GM13976 (cell line): ENCODE results near the gene KPNB1.
"Not testable (repeated sequence)": the region's sequence is repeated elsewhere in the genome, so short reads cannot be mapped to it uniquely, and the experiment has no call there.

ENCODE experiments used
- DNase-seq: peaks from one replicate; pipeline ENCODE4 v3.0.0; 2012; ENCODE audit warnings: low spot score
- CTCF ChIP-seq: IDR thresholded peaks from 2 replicates; pipeline ENCODE4 v1.5.1; 2012; ENCODE audit warnings: borderline replicate concordance, mild to moderate bottlenecking; ENCODE audit not compliant: insufficient read depth; ENCODE audit errors: extremely low read depth, missing control alignments, control extremely low read depth
- in situ Hi-C: fragments of 300-500 bp; cut with MboI; formaldehyde crosslinking; loops from one replicate; pipeline ENCODE4 v1.12.0; 2022; ENCODE audit warnings: low sequenced_read_pairs, mixed read lengths, inconsistent platforms; ENCODE audit not compliant: unreplicated experiment

The KPNB1 gene

DNA sequence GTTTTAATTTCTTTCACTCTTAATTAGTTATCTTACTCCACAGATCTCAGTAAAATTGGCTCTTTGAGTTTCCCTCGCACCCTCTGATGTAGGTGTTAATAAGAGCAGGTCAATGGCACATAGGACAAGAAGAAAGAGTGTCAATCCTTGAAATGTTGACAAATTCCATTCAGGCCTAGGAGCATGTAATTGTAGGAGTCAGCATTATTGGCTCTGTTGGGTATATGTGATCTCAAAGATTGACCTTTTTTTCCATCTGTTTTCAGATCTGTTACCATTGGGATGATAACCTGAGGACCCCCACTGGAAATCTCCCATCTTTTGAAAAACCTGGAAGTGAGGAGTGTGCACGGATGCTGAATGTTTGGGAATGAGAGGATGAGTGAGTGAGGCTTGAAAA is 32.4 kb downstream of the KPNB1 start:
- DNase-seq = no peak
- in situ Hi-C loops = no loop called here
- TF ChIP-seq CTCF = no peak

DNA sequence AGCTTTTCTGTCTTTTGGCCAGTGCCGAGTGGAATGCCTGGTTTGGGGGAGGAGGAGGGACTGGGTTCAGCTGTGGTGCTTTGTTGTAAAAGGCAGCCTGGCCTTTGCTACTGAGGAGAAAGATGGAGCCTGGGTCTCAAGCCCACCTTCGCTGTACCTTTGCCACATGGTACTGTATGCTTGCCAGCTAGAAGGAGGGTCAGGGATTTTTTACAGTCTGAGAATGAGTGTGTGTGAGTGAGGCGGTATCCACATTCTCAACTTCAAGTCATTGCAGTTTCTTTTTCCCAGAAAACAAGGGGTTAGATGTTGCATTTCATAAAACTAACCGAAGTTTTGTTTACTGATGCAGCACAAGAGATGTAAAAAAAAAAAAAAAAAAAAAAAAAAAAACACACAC is 33.0 kb downstream of the KPNB1 start:
- in situ Hi-C loops, DNase-seq: not testable (repeated sequence)

DNA sequence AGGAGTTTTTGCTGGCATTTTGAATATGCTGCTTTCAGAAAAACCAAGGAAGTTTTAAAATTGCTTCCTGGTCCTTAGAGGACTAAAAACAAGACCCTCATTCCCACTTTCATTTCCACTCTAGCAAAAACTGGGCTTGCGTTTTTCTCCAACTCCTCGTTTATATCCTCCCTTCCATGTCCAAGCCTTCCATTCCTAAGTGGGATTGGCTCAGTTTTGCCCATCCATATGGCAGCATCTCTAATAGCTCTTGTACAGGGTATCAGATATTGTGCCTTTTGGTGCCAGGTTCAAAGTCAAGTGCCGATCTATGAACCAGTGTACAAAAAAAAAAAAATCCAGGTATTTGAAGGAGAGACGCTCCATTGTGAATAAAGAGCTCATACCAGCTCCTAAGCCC is 34.3 kb downstream of the KPNB1 start:
- TF ChIP-seq CTCF = no peak
- no peak for DNase-seq
- in situ Hi-C loops = no loop called here

DNA sequence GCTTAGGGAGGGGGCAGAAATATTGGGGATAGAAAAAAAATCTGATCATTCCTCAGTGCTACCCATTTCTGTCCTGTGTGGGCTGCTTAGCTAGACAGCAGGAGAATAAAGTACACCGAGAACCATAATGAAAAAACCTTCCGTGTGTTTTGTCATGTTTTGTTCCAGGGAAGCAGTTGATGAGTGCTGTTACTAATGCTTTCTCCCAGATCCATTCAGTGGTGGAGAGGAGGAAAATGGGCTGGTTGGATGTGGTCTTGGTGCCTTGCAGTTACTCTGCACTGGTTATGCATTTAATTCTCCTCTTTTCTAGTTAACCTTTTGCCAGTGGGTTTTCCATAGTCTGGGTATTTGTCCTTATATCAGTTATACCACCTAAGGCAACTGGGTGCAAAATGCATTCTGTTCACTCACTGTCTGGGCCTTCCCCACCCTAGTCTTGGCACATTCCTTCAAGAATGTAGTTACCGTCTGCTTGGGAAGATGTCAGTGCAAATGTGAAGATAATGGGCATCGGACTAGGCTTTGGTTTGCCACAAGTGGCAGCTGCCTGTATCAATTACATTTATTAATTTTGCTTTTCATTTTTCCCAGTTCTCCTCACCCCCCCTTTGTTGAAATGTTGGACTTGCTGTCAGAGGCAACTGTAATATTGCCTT is 34.9 kb downstream of the KPNB1 start:
- no peak for TF ChIP-seq CTCF
- DNase-seq = no peak
- in situ Hi-C loops = no loop called here

DNA sequence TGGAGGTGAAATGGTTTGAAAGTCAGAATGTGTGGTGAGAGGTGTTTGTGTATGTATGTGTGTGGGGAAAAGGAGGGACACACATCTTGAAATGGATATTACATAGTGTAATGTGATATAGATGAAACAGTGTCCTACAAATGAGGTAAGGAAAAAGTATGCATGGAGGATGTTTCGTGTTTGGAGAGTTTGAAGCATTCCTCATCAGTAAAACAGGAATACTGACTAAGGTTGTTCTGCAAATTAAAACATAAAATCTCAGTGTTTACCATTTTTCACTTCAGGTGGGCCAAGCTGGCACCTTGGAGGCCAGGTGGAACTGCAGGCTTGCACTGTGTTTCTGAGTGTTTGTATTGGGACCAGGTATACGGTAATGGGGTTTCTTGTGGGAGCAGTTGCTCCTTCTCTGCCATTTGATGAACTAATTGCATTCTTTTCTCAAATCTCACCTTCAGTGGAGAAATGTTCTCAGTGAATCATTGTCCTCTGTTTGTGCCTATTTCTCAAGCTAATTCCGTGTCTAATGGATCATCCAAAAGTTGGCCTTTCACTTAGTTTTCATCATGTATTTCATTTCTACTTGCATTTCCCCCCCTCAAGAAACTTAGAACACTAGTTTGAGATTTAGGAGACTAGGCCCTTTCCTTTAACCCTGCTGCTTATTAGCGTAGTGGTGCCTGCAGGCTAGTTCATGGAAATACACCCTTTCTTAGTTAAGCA is 36.0 kb downstream of the KPNB1 start:
- DNase-seq = no peak
- in situ Hi-C loops = no loop called here
- no peak for TF ChIP-seq CTCF

- DNase-seq = no peak
- in situ Hi-C loops = no loop called here
- no peak for TF ChIP-seq CTCF
Measured at GRCh38 chr17:47686276-47686635, 36.5 kb downstream of the KPNB1 start.

DNA sequence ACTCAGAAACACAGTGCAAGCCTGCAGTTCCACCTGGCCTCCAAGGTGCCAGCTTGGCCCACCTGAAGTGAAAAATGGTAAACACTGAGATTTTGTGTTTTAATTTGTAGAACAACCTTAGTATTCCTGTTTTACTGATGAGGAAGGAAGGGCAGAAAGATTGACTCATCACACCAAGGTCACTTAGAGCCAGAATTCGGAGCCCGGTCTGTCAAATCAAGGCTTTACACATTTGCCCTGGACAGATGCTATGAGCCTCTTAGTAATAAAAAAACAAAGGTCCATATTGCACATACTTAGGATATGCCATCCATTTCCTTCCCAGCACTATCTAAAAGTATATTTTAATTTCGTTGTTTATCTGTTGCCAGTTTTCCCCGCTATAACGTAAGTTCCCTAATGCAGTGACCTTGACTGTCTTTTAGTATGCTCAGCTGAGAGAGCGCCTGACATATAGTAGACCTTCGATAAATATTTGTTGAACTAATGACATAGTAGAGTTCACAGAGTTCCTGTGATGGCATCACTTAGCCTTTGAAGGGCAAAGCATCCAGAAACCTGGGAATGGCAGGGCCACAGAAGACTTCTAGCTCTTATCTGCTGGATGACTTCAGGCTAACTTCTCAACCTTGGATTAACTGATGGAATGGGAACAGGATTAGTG is 37.1 kb downstream of the KPNB1 start:
- in situ Hi-C loops = no loop called here
- DNase-seq = no peak
- no peak for TF ChIP-seq CTCF
